Stimulated activated CD4-positive, alpha-beta T cell treated with anti-CD3 and anti-CD28 coated beads, Interleukin-2, amount 100 ng/mL, for 48 hours (primary cell): ENCODE results near the gene NUP62.

Source experiments
- DNase-seq, 2 donors: peaks; one replicate each; pipeline ENCODE4 v3.0.0-alpha.2; 2020

NUP62 gene

DNA sequence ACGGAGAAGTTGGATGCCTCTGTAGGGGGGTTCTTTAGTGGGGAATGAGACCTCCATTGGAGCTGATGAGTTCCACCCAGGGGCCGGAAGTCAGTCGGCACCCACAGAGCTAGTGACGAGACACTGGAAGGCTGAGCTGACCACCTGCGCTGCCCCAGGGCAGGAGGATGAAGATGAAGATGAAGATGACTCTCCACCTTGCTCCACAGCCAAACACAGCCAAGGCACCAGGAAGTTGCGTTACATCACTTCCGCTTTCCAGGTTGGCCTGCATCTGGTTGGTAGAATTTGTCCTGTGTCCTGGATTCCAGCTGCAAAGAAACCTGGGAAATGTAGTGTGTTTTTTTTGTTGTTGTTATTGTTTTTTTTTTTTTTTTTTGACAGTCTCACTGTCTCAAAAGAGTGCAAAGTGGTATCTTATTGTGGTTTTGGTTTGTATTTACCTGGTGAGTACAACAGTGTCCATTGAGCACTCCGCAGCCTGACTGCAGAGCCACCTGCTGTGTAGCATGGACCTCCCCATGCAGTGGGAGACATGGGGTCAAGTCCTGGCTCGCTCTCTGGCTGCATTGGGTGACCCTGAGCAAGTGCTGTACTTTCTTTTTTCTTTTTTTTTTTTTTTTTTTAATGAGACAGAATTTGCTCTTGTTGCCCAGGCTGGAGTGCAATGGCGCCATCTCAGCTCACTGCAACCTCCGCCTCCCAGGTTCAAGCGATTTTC, 49.9 kb downstream of the NUP62 start:
- DNase-seq: no peak

DNA sequence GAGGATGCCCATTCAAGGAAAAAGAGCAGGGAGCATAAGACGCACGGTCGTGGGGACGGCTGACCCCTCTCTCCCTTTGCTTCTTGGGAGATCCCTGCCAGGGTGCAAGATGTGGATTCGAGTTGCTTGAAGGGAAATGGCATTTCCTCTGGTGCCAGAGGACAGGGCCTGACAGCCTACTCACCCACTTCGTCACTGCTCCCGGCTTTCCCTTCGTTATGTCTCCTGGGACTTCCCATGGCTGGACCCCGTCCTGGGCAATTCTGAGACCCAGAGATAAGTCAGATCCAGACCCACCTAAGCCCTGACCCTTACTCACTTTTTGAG, 50.6 kb downstream of the NUP62 start:
- no peak for DNase-seq

DNA sequence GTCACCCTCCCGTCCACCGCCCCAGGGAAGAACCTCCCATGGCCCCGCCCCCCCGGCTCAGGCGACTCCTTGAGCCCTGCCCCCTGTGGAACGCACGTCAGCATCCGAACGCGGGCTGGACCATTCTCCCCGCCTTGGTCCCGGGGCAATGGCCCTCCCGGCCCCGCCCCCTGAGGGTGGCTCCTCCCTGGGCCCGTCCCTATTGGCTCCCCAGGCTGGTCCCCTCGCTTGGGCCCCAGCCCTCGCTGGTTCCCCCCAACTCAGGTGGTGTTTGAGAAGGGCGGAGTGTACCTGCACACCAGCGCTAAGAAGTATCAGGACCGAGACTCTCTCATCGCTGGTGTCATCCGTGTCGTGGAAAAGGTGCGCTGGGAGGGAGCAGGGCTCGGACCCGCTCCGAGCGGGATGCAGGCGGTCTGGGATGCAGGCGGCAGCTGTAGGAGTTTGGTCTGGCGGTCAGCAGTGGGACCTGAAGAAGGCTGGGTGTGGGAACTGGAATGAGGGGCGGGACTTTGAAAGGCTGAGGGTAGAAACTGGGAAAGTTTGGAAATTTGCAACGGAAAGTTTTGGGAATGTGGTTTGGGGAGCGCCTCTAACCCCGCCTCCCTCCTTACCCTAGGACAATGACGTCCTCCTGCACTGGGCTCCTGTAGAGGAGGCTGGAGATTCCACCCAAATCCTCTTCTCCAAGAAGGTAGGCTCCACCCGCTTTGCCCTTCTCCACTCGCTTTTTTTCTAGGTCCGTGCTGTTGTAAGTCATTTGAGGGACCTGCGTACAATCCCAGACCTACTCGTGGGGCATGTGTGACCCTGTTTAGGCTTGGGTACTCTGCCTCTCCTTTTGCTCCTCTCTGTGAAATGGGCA, 51.2 kb downstream of the NUP62 start:
- DNase-seq: peak; percentile 98 to 99

DNA sequence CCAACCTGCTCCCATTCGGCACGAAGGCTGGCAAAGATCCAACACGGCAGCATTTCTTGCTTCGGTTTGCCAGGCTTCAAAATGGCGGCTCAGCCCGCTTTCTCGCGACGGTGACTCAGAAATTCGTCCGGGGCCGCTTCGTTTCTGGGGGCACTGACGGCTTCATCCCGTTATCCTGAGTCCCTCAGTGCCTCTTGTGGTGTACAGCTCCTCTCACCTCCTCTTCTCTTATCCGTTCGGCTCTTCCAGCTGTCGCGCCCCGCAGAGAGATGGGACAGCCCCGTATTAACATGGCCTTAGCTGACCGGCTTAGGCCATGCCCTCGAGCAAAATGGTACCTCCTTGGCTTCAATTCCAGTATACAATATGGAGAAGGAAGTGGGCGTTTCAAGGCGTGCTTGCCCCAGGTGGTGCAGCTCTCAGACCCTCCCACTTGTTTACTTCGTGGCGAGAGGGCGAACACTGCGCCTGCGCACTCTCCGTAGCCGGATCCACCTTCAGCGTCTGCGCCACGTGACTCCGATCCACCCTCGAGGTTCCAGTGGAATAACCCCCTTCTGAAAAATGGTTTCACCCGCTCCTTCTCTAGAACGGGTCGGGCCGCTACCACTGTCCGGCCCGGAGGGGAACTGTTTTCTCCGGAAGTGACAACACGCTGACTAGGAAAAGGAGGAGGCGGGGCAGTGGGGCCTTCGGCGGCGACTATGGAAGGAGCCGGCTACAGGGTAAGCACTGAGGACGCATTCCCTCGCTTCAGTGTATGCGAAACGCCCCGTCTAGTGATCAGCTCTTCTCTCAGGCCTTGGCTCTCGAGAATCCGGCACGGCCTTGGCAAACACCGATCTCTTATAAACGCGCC, 52.1 kb downstream of the NUP62 start, which contains the start of the genes AKT1S1 and TBC1D17:
Gene AKT1S1 (minus strand): TSS at position 336 of the 859 bp plus-strand sequence. CDS start 4,060 bp downstream, outside the sequence.
Gene TBC1D17 (plus strand): TSS at position 683 of the 859 bp plus-strand sequence. CDS start 22 bp downstream, at position 705.
- DNase-seq: peak; percentile 95 to 96

DNA sequence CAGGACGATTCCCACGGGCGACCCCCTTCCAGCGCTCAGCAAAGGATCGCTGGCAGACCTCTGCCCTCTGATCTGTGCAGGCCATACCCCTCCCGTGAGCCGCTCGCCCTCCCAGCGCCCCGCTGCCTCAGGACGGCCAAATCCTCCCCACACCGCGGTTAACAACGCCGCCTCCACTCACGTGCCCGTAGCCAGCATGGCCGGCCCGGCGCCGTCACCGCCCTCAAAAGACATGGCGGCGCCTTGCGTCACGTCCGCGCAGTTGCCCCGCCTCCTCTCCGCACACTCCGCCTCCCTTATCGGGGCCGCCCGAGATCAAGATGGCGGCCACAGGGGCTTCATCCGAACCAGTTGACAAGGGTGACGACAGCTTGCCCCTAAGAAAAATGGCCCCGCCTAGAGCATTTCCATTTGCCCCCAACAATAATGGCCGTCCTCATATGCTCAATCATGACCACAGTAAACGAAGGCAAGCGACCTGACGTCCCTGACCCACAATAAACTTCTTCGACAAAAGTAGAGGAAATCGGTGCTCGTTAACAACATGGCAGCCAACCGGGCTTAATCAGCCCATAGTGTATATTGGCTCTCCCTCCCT, 52.8 kb downstream of the NUP62 start:
- DNase-seq: peak; percentile 94 to 96

DNA sequence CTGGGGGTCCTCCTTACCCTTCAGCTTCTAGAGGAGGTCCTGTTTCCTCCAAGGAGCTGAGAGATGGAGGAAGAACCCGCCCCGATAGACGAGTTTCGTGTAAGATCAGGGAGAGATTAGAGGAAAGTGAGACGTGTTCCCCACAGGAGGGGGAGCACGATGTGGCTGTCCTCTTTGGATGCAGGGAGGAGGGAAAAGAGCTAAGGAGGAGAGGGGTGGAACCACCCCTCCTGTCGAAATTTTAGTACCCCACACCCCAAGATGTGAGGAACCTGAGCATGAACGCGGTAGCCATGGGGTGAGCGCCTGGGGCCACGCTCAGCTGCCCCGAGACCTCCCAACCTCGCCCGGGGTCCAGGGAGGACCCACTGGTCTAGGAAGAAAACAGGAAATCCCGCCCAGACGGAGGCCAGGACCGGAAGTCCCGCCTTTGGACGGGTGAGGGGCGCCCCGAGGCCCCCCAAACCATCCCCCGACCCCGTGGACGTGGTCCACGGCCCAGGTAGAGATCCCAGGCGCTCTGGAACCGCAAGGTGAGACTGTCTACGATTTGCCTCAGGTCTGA, 53.4 kb downstream of the NUP62 start:
- DNase-seq: peak in 1 of 2 donors; percentile 42

DNA sequence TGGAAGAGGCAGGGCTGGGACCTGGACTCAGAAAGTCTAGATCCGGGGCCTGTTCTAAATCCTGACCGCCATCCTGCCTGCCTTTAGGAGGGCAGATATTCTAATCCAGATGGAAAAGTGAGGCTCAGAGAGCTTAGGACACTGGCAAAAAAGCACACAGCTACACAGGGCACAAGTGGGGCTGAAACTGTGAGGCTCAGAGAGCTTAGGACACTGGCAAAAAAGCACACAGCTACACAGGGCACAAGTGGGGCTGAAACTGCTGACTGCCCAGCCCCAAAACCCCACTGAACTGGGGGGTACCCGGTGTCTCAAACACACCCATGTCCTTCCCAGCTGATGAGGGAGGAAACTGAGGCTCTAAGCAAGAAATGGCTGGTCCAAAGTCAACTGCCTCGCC, 54.1 kb downstream of the NUP62 start:
- DNase-seq: no peak

DNA sequence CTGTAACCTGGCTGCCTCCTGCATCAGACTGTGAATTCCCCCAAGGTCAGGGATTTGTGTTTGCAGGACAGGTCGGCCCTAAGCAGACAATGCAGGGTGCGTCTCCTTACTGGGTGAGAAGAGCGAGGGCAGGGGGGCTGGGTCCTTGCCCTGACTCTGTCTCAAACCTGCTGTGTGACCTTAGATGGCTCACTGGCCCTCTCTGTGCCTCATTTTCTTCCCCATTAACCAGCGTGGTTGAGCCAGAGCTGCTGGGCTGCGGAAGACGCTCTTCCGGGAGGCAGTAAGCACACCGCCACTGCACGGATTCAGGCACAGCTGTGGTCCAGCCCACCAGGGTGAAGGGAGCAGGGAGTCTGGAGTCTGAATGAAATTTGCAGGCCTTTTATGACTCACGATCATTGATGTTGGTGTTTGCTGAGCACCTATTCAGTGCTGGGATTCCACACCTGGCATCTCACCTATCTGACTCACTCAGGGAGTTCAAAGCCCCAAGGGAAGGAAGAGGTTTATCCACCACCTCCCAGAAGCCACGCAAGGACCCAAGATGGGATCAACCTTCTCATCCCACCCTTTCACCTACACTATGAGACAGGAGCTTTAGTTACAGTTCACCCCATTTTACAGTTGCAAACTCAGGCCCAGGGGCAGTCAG, 54.7 kb downstream of the NUP62 start:
- DNase-seq: no peak

DNA sequence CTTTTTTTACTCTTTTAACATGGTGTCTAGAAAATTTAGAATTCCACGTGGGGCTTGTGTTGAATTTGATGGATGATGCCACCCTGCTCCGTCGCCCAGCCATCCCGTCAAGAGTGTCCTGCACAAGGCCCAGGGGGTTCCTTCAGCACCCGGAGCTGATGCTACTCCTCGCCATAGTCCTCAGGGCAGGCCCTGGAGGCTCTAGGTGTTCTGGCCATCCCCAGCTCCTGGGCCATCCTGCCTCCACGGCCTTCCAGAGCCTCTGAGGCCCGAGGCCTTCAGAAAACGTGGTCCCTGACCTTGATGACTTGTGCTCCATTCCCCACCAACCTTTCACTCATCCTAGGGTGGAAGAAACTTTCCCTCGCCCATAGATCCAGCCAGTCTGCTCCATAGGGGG, 55.5 kb downstream of the NUP62 start:
- no peak for DNase-seq

DNA sequence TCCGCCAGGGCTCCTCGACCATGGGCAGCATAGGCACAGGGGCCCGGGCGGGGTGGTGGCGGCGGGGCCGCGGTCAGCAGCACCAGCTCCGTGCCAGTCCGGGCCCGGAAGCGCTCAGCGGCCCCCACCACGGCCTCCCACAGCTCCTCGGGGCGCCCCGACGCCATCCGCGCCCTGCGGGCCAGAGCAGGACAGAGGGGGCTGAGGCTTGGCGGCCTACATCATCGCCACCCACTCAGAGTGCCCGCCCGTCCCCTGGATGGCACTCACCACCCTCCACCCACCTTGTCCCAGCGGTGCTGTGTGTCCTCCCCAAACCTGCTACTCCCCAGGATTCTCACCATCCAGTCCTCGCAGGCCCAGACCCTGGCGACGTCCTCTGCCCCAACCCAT, 56.2 kb downstream of the NUP62 start:
- DNase-seq: no peak

DNA sequence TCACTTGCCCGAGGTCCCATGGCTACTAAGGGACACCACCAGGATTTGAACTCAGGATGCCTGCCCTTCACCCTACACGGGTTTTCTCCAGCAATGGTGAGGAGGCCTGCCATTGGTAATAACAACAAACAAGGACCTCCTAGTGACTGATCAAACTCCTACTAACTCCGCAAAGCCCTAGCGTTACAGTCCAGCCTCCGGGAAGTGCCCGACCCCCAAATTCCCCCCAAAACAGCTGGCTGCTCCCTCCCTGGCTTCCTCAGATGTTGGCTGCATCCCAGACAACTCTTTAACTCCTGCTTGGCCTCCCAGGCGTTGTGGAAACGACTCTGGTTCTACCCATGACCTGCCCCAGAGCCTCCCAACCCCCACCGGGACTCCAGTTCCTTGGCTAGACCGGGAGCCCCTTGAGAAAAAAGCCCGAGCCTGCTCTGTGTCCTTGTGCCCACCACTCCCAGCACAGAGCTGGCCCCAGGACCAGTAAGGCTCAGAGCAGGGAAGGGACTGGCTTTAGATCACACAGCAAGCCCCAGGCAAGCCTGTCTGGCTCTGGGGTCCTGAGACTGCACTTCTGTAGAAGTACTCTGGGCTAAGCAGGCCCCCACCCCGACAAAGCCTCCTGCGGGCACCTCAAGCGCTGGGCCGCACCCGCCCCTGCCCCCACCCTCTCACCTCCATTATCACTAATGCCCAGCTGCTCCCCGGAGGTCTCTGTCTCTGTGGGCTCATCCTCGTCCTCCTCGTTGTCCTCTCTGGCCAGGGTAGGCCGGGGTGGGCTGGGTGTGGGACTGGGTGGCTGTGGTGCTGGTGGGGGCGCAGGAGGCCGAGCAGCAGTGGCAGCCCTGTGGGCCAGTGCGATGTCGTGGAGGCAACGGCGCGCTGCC, 56.8 kb downstream of the NUP62 start:
- no peak for DNase-seq

DNA sequence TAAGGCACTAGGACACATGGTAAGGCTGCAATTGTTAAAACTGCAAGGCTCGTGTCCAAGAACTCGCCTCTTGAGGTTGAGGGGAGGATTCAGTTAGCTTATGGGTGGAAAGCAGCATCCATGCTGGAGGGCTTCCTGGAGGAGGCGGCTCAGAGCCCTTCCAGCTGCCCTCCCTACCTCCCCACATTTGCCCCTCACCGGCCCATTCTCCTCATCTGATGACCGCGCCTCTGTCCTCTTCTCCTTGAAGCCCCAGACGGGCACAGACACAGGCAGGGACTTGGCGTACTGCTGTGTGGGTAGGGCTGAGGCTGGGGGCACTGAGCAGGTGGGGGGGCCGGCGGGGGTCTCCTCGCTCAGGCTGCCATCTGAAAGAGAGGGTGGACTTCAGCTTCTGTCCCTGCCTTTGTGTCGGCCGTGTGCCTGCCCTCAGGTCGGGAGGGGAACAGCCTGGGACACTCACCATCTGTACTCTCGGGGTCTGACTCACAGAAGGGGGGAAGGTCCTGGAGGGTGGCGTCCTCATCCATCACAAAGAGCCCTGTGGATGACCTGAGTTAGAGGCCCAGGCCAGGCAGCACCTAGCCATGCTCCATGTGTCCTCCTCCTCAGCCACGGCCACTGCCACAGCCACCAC, 57.8 kb downstream of the NUP62 start:
- DNase-seq: no peak

DNA sequence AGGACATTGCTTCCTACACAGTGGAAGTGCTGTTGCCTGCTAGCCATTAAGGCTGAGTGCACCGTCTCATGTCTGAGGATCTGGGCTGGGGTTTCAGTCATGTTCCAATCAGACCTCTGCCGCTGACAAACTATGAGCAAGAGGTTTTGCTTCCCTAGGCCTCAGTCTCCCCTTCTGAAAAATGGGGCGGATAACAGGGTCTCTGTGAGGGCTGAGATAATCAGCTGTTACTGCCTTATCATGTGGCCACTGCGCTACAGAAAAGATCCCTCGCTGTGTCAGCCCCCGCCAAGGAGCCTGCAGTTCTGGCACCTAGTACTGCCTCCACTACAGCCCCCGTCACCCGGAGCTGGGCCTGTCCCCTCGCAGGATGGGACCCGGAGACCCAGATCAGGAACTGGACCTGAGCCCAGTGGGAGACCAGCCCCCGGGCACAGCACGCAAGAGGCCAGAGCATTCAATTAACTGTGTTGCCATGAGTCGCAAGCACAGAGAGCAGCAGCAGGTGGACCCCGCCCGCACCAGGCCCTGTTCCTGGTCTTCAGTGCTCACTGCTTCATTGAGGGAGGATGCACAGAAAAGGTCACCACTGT, 58.9 kb downstream of the NUP62 start:
- no peak for DNase-seq

DNA sequence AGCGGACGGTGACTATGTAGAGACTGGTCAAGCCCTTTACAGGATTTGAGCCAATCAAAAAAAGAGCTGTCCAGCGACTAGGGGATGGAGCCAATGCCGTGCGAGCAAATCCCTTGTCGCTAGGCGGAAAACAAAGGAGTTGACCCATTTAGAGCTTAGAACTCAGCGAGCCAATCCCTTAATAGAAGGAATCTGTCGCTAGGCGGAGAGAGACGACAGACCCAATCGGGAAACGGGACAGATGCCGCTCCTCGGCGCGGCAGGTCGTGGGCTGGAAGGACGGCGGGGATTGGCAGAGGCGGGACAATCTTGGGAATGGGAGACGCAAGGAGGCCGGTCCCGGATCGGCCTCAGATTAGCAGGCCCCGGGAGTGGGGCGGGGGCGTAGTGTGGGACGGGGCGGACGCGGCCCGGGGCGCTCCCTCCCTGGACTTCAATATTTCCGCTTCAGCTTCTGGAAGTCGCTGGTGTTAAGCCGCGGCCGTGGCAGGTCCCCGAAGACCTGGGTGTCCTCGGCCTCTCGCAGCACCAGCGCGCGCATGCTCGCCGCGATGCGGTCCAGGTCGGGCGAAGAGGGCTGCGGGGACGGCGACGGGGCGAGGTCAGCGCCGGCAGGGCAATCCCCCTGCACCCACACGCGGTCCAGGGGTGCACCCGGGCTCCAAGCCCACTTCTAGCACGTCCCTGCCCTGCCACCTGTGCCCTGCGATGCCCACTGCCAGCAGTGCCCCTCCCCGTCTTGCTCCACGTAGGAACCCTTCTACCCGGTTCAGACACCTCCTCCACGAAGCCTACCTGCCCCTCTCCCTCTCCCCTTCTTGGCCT, 59.6 kb downstream of the NUP62 start:
- peak; percentile 87 for DNase-seq

DNA sequence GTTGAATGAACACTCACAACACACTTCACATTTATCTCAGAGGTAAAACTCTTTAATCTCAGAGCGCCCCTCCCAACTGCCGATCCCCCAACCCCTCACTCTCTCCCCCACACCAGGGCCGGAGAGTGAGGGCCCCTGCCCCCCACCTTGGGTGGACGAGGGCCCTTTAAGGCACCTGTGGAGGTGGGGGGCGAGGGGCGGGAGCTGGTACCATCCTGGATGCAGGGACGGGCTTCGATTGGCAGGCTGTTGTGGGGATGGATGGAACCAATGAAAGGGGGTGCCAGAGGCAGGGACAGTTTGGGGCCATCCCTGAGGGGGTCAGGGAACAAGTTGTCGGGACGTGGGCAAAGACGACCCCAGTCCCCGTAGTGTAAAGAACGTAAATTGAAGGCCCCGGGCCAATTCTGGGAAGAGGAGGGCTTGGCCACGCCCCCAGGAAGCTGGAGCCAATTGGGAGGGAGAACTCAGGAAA, 60.3 kb downstream of the NUP62 start:
- DNase-seq: no peak

DNA sequence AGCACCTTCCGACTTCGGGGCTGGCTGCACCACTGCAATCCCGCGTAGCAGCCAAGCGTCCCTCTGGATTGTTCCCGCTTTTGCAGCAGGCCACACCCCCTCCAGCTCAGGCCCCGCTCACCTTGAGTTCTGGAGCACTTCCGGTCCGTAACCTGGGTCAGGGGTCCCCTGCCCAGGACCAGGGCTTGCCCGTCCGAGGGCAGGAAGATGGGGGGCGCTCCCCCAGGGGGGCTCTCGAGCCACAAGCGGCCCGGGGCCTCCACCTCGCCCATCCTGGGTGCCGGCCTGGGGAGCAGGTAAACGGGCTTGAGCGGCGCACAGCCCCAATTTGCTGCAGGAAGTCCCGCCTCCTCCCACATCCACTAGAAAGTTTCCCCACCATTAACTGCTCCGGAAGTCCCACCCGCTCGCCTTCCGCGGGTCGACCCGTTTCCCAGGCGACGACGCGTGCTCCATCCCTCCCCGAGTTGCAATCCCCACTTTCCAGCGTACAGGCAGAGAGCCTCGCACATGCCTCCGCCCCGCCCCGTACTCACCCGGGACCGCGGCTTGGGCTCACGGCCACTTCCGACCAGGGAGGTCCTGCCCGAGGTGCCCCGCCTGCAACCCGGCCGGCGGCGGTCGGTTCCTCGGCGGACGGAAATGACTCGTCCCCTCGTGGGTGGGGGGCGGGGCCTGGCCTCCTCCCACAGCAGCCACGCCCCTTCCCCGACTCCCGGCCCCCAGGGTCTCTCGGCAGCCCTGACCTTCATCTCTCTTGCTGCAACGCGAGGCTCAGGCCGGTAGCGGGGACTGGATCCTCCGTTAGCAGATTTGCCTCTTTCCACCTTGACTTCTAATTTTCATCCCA, 62.1 kb downstream of the NUP62 start, which contains the start of gene PNKP:
Gene PNKP (minus strand): TSS at position 644 of the 850 bp plus-strand sequence. CDS start 372 bp downstream, at position 272.
- DNase-seq: peak; percentile 72 to 86

DNA sequence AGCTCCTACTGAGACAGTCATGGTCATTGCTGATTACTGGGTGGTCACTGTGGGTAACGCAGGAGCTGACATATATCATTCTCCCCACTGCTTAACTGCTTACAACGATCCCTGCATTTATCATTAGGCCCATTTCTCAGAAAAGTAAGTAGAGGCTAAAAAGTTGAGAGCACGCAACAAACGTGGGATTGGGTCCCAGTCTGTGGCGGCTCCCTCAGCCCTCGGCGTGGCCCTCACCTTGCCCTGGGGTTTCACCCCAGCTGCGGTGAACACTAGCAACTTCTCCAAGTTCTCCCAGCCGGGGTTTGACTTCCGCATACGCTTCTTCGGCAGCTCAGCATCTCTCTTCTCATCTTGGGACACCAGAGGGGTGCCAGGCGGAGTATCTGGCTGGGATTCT, 64.4 kb downstream of the NUP62 start:
- DNase-seq: no peak

DNA sequence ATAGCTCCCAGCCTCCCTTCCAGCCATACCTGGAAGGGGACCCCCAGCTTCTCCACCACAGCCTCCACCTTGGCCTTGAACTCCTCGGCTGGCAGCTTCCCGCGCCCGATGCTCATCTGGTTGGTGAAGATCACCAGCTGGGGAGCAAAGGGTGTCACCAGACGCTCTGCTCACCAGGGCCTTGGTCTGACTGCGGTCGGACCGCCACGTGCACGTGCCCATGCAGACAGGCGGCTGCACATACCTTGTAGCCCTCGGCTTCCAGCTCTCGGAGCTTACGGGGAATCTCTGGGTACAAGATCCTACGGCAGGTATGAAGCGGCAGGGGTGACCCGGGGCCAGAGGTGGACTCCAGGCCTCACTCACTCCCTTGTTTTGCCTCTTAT, 65.4 kb downstream of the NUP62 start:
- DNase-seq: no peak
